Neural cell (in vitro differentiated cells): ENCODE data around the gene CDX1.

Experiments
- EP300 ChIP-seq: fragments of 450-650 bp; conservative IDR thresholded peaks from 2 replicates; pipeline ENCODE4 v1.6.1; 2014; ENCODE audit warnings: antibody characterized with exemption, mild to moderate bottlenecking, moderate library complexity; ENCODE audit not compliant: poor library complexity, severe bottlenecking
- EZH2 ChIP-seq: fragments of 200-600, 300-800 bp; shearing (Covaris generic), sonication (generic); IDR thresholded peaks from 2 replicates; pipeline ENCODE4 v1.6.1; 2014; ENCODE audit warnings: antibody characterized with exemption, low read length, borderline replicate concordance, mild to moderate bottlenecking; ENCODE audit not compliant: insufficient read depth, poor library complexity, severe bottlenecking
- MXI1 ChIP-seq: fragments of 450-650 bp; conservative IDR thresholded peaks from 2 replicates; pipeline ENCODE4 v1.6.1; 2014; ENCODE audit warnings: antibody characterized with exemption, mild to moderate bottlenecking; ENCODE audit not compliant: poor library complexity, severe bottlenecking
- POLR2AphosphoS5 ChIP-seq: IDR thresholded peaks from 2 replicates; pipeline ENCODE4 v1.6.1; 2012
- SMC3 ChIP-seq: fragments of 450-650 bp; conservative IDR thresholded peaks from 2 replicates; pipeline ENCODE4 v1.6.1; 2014; ENCODE audit warnings: antibody characterized with exemption, mild to moderate bottlenecking, moderate library complexity; ENCODE audit not compliant: poor library complexity
- TAF1 ChIP-seq: IDR thresholded peaks from 2 replicates; pipeline ENCODE4 v1.6.1; 2012; ENCODE audit warnings: low read depth
- TF ChIP-seq, protein P1 (sequence below): fragments of 450-650 bp; IDR thresholded peaks from 2 replicates; pipeline ENCODE4 v1.5.1; 2014; ENCODE audit warnings: antibody characterized with exemption, mild to moderate bottlenecking, moderate library complexity; ENCODE audit not compliant: poor library complexity, severe bottlenecking
- TF ChIP-seq, protein P2 (sequence below): IDR thresholded peaks from 2 replicates; pipeline ENCODE4 v1.6.1; 2012; ENCODE audit warnings: borderline replicate concordance

DNA sequence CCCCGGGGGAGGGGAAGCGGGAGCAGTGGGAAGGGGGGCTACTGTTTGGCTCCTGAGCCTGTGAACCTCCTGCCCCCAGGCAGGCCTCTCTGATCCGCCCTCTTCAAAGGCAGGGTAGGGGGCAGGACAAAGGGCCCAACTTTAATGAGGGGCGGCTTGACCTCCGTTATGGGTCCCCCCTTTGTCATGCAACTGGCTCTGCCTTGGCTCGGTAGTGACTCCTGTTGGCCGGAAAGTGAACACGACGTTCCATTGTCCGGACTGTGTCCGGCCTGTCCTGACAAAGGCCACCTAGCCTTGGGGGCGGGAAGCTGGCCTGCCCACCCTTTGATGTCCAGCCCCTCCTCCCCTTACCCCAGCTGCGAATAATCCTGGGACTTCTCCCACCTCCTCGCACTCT lies 1.3 kb downstream of the CDX1 start:
- TF ChIP-seq TAF1 (no peak), POLR2AphosphoS5 (no peak), EZH2 (no peak), EP300 (no peak), SMC3 (no peak), MXI1 (no peak)
- TF ChIP-seq, protein P1, sequence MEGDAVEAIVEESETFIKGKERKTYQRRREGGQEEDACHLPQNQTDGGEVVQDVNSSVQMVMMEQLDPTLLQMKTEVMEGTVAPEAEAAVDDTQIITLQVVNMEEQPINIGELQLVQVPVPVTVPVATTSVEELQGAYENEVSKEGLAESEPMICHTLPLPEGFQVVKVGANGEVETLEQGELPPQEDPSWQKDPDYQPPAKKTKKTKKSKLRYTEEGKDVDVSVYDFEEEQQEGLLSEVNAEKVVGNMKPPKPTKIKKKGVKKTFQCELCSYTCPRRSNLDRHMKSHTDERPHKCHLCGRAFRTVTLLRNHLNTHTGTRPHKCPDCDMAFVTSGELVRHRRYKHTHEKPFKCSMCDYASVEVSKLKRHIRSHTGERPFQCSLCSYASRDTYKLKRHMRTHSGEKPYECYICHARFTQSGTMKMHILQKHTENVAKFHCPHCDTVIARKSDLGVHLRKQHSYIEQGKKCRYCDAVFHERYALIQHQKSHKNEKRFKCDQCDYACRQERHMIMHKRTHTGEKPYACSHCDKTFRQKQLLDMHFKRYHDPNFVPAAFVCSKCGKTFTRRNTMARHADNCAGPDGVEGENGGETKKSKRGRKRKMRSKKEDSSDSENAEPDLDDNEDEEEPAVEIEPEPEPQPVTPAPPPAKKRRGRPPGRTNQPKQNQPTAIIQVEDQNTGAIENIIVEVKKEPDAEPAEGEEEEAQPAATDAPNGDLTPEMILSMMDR = no peak
- TF ChIP-seq, protein P2, sequence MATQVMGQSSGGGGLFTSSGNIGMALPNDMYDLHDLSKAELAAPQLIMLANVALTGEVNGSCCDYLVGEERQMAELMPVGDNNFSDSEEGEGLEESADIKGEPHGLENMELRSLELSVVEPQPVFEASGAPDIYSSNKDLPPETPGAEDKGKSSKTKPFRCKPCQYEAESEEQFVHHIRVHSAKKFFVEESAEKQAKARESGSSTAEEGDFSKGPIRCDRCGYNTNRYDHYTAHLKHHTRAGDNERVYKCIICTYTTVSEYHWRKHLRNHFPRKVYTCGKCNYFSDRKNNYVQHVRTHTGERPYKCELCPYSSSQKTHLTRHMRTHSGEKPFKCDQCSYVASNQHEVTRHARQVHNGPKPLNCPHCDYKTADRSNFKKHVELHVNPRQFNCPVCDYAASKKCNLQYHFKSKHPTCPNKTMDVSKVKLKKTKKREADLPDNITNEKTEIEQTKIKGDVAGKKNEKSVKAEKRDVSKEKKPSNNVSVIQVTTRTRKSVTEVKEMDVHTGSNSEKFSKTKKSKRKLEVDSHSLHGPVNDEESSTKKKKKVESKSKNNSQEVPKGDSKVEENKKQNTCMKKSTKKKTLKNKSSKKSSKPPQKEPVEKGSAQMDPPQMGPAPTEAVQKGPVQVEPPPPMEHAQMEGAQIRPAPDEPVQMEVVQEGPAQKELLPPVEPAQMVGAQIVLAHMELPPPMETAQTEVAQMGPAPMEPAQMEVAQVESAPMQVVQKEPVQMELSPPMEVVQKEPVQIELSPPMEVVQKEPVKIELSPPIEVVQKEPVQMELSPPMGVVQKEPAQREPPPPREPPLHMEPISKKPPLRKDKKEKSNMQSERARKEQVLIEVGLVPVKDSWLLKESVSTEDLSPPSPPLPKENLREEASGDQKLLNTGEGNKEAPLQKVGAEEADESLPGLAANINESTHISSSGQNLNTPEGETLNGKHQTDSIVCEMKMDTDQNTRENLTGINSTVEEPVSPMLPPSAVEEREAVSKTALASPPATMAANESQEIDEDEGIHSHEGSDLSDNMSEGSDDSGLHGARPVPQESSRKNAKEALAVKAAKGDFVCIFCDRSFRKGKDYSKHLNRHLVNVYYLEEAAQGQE = no peak
